T1000 (cell line): Measurements from ENCODE around the gene TMEM267.
"Not testable (repeated sequence)": the region's sequence is repeated elsewhere in the genome, so short reads cannot be mapped to it uniquely, and the experiment has no call there.

Experiments
- DNase-seq: peaks from one replicate; lab custom pipeline; 2025; ENCODE audit warnings: mixed read lengths; lab: John Stamatoyannopoulos, UW

The TMEM267 gene

GRCh38 chr5:43409809-43410271 is 73.8 kb downstream of the TMEM267 start:
- DNase-seq, result no peak

- not testable (repeated sequence) for DNase-seq
Measured at GRCh38 chr5:43402524-43403066, 81.1 kb downstream of the TMEM267 start.

- no peak for DNase-seq
Measured at GRCh38 chr5:43401827-43402226, 81.8 kb downstream of the TMEM267 start.

GRCh38 chr5:43400082-43400481 is 83.6 kb downstream of the TMEM267 start:
- DNase-seq, result no peak

GRCh38 chr5:43396762-43397304 is 86.8 kb downstream of the TMEM267 start:
- no peak for DNase-seq
